ENCODE measurements around the gene INTS11. TPM values are rescaled to one million over a fixed set of nuclear protein-coding genes. Genes with fewer than 3 reads are reported as not detected.

Gene INTS11
- total RNA-seq, 1 experiment from 2014 or later = 254 TPM

DNA sequence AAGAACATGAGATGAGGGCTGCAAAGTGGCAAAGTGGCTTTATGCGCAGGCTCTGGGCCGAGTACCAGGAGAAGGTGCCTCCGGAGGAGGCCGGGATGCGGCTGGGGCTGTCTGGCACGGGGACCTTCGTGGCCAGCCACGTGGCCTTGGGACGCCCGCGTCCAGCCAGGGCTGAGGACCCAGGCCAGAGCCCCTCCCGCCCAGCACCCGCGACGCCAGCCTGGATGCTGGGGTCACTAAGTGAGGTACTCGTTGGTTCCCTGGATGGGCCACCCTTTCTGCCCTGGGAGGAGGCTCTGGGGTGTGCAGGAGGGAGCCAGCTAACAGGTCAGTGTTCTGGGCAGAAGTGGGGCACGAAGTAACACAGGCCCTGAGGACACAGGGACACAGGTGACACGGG lies 31.6 kb downstream of the INTS11 start:
- TF ChIP-seq, protein P1, sequence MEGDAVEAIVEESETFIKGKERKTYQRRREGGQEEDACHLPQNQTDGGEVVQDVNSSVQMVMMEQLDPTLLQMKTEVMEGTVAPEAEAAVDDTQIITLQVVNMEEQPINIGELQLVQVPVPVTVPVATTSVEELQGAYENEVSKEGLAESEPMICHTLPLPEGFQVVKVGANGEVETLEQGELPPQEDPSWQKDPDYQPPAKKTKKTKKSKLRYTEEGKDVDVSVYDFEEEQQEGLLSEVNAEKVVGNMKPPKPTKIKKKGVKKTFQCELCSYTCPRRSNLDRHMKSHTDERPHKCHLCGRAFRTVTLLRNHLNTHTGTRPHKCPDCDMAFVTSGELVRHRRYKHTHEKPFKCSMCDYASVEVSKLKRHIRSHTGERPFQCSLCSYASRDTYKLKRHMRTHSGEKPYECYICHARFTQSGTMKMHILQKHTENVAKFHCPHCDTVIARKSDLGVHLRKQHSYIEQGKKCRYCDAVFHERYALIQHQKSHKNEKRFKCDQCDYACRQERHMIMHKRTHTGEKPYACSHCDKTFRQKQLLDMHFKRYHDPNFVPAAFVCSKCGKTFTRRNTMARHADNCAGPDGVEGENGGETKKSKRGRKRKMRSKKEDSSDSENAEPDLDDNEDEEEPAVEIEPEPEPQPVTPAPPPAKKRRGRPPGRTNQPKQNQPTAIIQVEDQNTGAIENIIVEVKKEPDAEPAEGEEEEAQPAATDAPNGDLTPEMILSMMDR (conservative IDR thresholded peaks at IDR 0.05; ENCODE audit: low read depth, low read length) = no peak
- TF ChIP-seq EZH2 (IDR thresholded peaks at IDR 0.05; ENCODE audit: low read length, unreplicated experiment) (no peak), EZH2phosphoT487 (IDR thresholded peaks at IDR 0.05; ENCODE audit: borderline replicate concordance, low read length) (no peak)
- Histone ChIP-seq H3K9me2 (replicated peaks; ENCODE audit: low read length) (no peaks in the 10 kb centered on the region), H3K27ac (ENCODE audit: low read length) (no peak overlapping the region), H4K20me1 (ENCODE audit: low read length) (no peaks in the 10 kb centered on the region), H3K4me1 (ENCODE audit: insufficient read depth, low read length) (peaks cover 12% of the 10 kb centered on the region), H3K36me3 (ENCODE audit: low read depth, low read length) (no peaks in the 10 kb centered on the region), H3K9ac (ENCODE audit: low read length) (no peak overlapping the region), H2AFZ (ENCODE audit: low read length) (no peak overlapping the region), H3F3A (ENCODE audit: low read length, unreplicated experiment) (no peaks in the 10 kb centered on the region), H3K9me3 (ENCODE audit: low read length) (no peaks in the 10 kb centered on the region), H3K79me2 (ENCODE audit: low read length) (no peaks in the 10 kb centered on the region), H3K27me3 (ENCODE audit: low read length) (no peaks in the 10 kb centered on the region), H3K4me2 (ENCODE audit: low read length) (no peak overlapping the region), H3K4me3 (ENCODE audit: low read length) (no peak overlapping the region)
- DNase-seq = no peak
- no TSS peak for BruUV-seq (replicated peaks)
- intact Hi-C loops (cut with micrococcal nuclease) = loop anchor here (2.0 to 5.0 kb wide), 2 partner anchors 56 to 170 kb away; no protein-coding TSS in a partner anchor
- CTCF ChIA-PET = interaction anchor here (0.6 to 1.9 kb wide), 2 partner anchors 17 to 34 kb away, joined by 3 to 5 read pairs; no protein-coding TSS in a partner anchor
- no peak for ATAC-seq
- POLR2A ChIA-PET (ENCODE audit: unreplicated experiment) = no interaction called here

DNA sequence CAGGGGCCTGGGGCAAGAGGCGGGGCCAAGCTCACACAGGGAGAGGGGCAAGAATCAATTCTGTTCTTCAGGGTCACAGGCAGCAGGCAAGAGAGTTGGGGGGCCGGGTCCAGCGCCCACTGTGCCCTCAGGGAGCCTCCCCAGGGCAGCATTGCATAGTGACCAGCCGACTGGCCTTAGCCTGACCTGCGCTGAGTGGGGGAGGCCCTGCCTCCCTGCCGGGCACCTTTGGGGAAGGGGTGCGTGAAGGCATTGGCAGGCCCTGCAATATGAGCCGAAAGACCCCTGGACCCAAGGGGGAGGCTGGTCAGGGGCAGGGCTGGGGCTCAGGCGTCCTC lies 32.0 kb downstream of the INTS11 start:
- Histone ChIP-seq H3K9me3 (ENCODE audit: low read length) (no peaks in the 10 kb centered on the region), H3K79me2 (ENCODE audit: low read length) (no peaks in the 10 kb centered on the region), H3K36me3 (ENCODE audit: low read depth, low read length) (no peaks in the 10 kb centered on the region), H3K9me2 (replicated peaks; ENCODE audit: low read length) (no peaks in the 10 kb centered on the region), H3K9ac (ENCODE audit: low read length) (no peak overlapping the region), H3K4me1 (ENCODE audit: insufficient read depth, low read length) (peaks cover 12% of the 10 kb centered on the region), H3K27me3 (ENCODE audit: low read length) (no peaks in the 10 kb centered on the region), H4K20me1 (ENCODE audit: low read length) (no peaks in the 10 kb centered on the region), H3K27ac (ENCODE audit: low read length) (no peak overlapping the region), H3F3A (ENCODE audit: low read length, unreplicated experiment) (no peaks in the 10 kb centered on the region), H2AFZ (ENCODE audit: low read length) (no peak overlapping the region), H3K4me2 (ENCODE audit: low read length) (no peak overlapping the region), H3K4me3 (ENCODE audit: low read length) (no peak overlapping the region)
- ChIA-PET POLR2A (ENCODE audit: unreplicated experiment) (no interaction called here), CTCF (interaction anchor here (0.6 to 2.0 kb wide), 12 partner anchors 8 to 309 kb away, joined by 3 to 26 read pairs (median 4); partner anchors contain the start of gene RNF223)
- TF ChIP-seq EZH2 (IDR thresholded peaks at IDR 0.05; ENCODE audit: low read length, unreplicated experiment) (no peak), EZH2phosphoT487 (IDR thresholded peaks at IDR 0.05; ENCODE audit: borderline replicate concordance, low read length) (no peak)
- TF ChIP-seq, protein P1 (conservative IDR thresholded peaks at IDR 0.05; ENCODE audit: low read depth, low read length) = no peak
- intact Hi-C loops (cut with micrococcal nuclease) = loop anchor here (2.0 to 5.0 kb wide), 2 partner anchors 55 to 170 kb away; no protein-coding TSS in a partner anchor
- no peak for DNase-seq
- ATAC-seq = no peak
- BruUV-seq (replicated peaks) = no TSS peak

All from PC-3 (cell line).